GM23338 (cell line): ENCODE data around the gene CLK3. TPM values are rescaled to one million over a fixed set of nuclear protein-coding genes. Genes with fewer than 3 reads are reported as not detected.
A peak's percentile ranks its signal among the peaks of the same experiment; 100 is the strongest.

ENCODE experiments used
- ATAC-seq: fragments of 200-7000 bp; cut with Tn5 transposase; 3 replicates; pipeline ENCODE4 v1.9.1; 2020
- DNase-seq: peaks from one replicate; pipeline ENCODE4 v3.0.0-alpha.2; 2015; ENCODE audit warnings: low spot score
- H2AFZ ChIP-seq: fragments of 200-600 bp; sonication (generic); 2 replicates; pipeline ENCODE4 v1.8.0; 2016; ENCODE audit warnings: antibody characterized with exemption, mild to moderate bottlenecking, moderate library complexity
- H3F3A ChIP-seq: fragments of 200-600 bp; sonication (generic); replicated peaks from 2 replicates; pipeline ENCODE4 v1.8.0; 2017; ENCODE audit warnings: antibody characterized with exemption, mixed run types, low read depth
- H3K27ac ChIP-seq: fragments of 200-600 bp; sonication (generic); 2 replicates; pipeline ENCODE4 v1.6.1; 2016; ENCODE audit warnings: low read depth
- H3K27me3 ChIP-seq: fragments of 200-600 bp; sonication (generic); 2 replicates; pipeline ENCODE4 v1.8.0; 2016; ENCODE audit warnings: mild to moderate bottlenecking, mixed run types, moderate library complexity; ENCODE audit not compliant: insufficient read depth
- H3K36me3 ChIP-seq: fragments of 200-600 bp; sonication (generic); 2 replicates; pipeline ENCODE4 v1.8.0; 2016; ENCODE audit warnings: mild to moderate bottlenecking; ENCODE audit not compliant: insufficient read depth
- H3K4me1 ChIP-seq: fragments of 200-600 bp; sonication (generic); 2 replicates; pipeline ENCODE4 v1.8.0; 2016; ENCODE audit warnings: mild to moderate bottlenecking, moderate library complexity; ENCODE audit not compliant: insufficient read depth
- H3K4me2 ChIP-seq: fragments of 200-600 bp; sonication (generic); 2 replicates; pipeline ENCODE4 v1.7.1; 2017; ENCODE audit warnings: mixed run types
- H3K4me3 ChIP-seq: fragments of 200-600 bp; sonication (generic); 2 replicates; pipeline ENCODE4 v1.6.1; 2016; ENCODE audit warnings: mixed run types
- H3K79me2 ChIP-seq: fragments of 200-600 bp; sonication (generic); replicated peaks from 2 replicates; pipeline ENCODE4 v1.8.0; 2017; ENCODE audit warnings: mild to moderate bottlenecking; ENCODE audit not compliant: insufficient read depth
- H3K9me2 ChIP-seq: fragments of 200-600 bp; sonication (generic); 2 replicates; pipeline ENCODE4 v1.8.0; 2017; ENCODE audit not compliant: insufficient read depth
- H4K20me1 ChIP-seq: fragments of 200-600 bp; sonication (generic); replicated peaks from 2 replicates; pipeline ENCODE4 v1.8.0; 2017; ENCODE audit warnings: mild to moderate bottlenecking; ENCODE audit not compliant: insufficient read depth
- H3K27ac Mint-ChIP-seq: 2 replicates; pipeline ENCODE4 v1.8.0; 2020; ENCODE audit warnings: inconsistent platforms, mild to moderate bottlenecking, moderate library complexity, mixed read lengths
- H3K27me3 Mint-ChIP-seq: 3 replicates; pipeline ENCODE4 v1.8.0; 2022; ENCODE audit warnings: low read depth, mild to moderate bottlenecking, moderate library complexity, mixed read lengths, inconsistent platforms; ENCODE audit not compliant: insufficient read depth, poor library complexity
- H3K36me3 Mint-ChIP-seq: 3 replicates; pipeline ENCODE4 v1.8.0; 2021; ENCODE audit warnings: low read depth, mild to moderate bottlenecking, inconsistent platforms, moderate library complexity, mixed read lengths
- H3K4me1 Mint-ChIP-seq: 3 replicates; pipeline ENCODE4 v1.8.0; 2020; ENCODE audit warnings: mild to moderate bottlenecking, inconsistent platforms, mixed read lengths
- H3K4me3 Mint-ChIP-seq: 3 replicates; pipeline ENCODE4 v1.8.0; 2021; ENCODE audit warnings: moderate library complexity, mild to moderate bottlenecking, inconsistent platforms, mixed read lengths
- H3K9me3 Mint-ChIP-seq: 3 replicates; pipeline ENCODE4 v1.8.0; 2020; ENCODE audit warnings: moderate library complexity, mild to moderate bottlenecking, inconsistent platforms, mixed read lengths
- CTCF ChIP-seq, 2 experiments: fragments of 200-600 bp in 1 of 2; sonication (generic) in 1 of 2; conservative IDR thresholded peaks; 2 replicates each; pipeline versions ENCODE4 v1.5.1 to v1.6.1; 2016 to 2017; ENCODE audit warnings: antibody characterized with exemption in 2 of 2, low read depth in 2 of 2, mild to moderate bottlenecking in 2 of 2, moderate library complexity in 1 of 2
- ETS1 ChIP-seq: IDR thresholded peaks from 2 replicates; pipeline ENCODE4 v1.6.1; 2016; ENCODE audit warnings: antibody characterized with exemption
- EZH2phosphoT487 ChIP-seq: fragments of 200-600 bp; sonication (generic); IDR thresholded peaks from one replicate; pipeline ENCODE4 v1.8.1; 2018; ENCODE audit warnings: antibody characterized with exemption; ENCODE audit not compliant: unreplicated experiment
- JUNB ChIP-seq: IDR thresholded peaks from one replicate; pipeline ENCODE4 v1.6.1; 2016; ENCODE audit warnings: antibody characterized with exemption; ENCODE audit not compliant: unreplicated experiment
- POLR2AphosphoS5 ChIP-seq: IDR thresholded peaks from 2 replicates; pipeline ENCODE4 v1.6.1; 2016; ENCODE audit warnings: antibody characterized with exemption, low read depth
- REST ChIP-seq: IDR thresholded peaks from one replicate; pipeline ENCODE4 v1.6.1; 2018; ENCODE audit warnings: antibody characterized with exemption; ENCODE audit not compliant: unreplicated experiment
- STAT1 ChIP-seq: IDR thresholded peaks from one replicate; pipeline ENCODE4 v1.6.1; 2016; ENCODE audit warnings: antibody characterized with exemption; ENCODE audit not compliant: unreplicated experiment
- ZNF331 ChIP-seq: fragments of 250-450 bp; sonication (Bioruptor Pico); IDR thresholded peaks from 2 replicates; pipeline ENCODE4 v1.5.0; 2020; ENCODE audit warnings: low read depth, mild to moderate bottlenecking, moderate library complexity
- polyA plus RNA-seq: library from polyadenylated mRNA; unstranded; fragments of >200 nt; fragmentation: Nextera tagmentation; extraction: Ambion mirVana; gene quantifications from 2 replicates; pipeline ENCODE4 v1.2.1, GENCODE V29; 2016
- total RNA-seq: library from RNA; depleted of rRNA; stranded (reverse); fragments of >200 nt; shearing (Covaris generic); gene quantifications from 2 replicates; pipeline ENCODE4 v1.2.3, GENCODE V29; 2014

CLK3 gene
- total and polyA plus RNA-seq, 2 experiments from 2014 or later: 40.7 to 67.7 TPM

GRCh38 chr15:74631087-74631385, 15.4 kb downstream of the CLK3 start (continued):
- no peak for TF ChIP-seq STAT1
- no peak for TF ChIP-seq REST
- no peak for TF ChIP-seq ZNF331
- no peak for TF ChIP-seq EZH2phosphoT487

GRCh38 chr15:74631408-74631807, 15.8 kb downstream of the CLK3 start:
- Histone ChIP-seq H3K4me3 (no peak overlapping the region), H3K36me3 (peaks cover 19% of the 10 kb centered on the region; the same call in 1 of the 2 replicates), H3F3A (0 out of 2 replicates have a peak, but pooled peaks cover 7% of the 10 kb centered on the region), H4K20me1 (peaks cover 8% of the 10 kb centered on the region), H3K4me2 (no peak overlapping the region), H3K27ac (no peak overlapping the region), H3K9me2 (no peaks in the 10 kb centered on the region), H3K27me3 (no peaks in the 10 kb centered on the region), H3K79me2 (0 out of 2 replicates have a peak, but pooled peaks cover 5% of the 10 kb centered on the region), H2AFZ (no peak overlapping the region), H3K4me1 (no peaks in the 10 kb centered on the region)
- Mint-ChIP-seq H3K9me3 (no peaks in the 10 kb centered on the region), H3K27me3 (peaks cover 15% of the 10 kb centered on the region), H3K27ac (no peak overlapping the region), H3K4me1 (no peaks in the 10 kb centered on the region), H3K4me3 (no peak overlapping the region), H3K36me3 (peaks cover 46% of the 10 kb centered on the region)
- no peak for TF ChIP-seq JUNB
- TF ChIP-seq ETS1: no peak
- no peak for TF ChIP-seq POLR2AphosphoS5
- DNase-seq (no peak), ATAC-seq (no peak)

GRCh38 chr15:74631935-74632560, 16.4 kb downstream of the CLK3 start:
- H4K20me1 ChIP-seq: peaks cover 8% of the 10 kb centered on the region
- no peaks in the 10 kb centered on the region for H3K9me2 ChIP-seq
- H3K4me3 Mint-ChIP-seq: no peak overlapping the region; the same call in 2 of the 3 replicates
- no peak overlapping the region for H3K27ac ChIP-seq
- no peaks in the 10 kb centered on the region for H3K4me1 ChIP-seq
- TF ChIP-seq ZNF331: no peak
- TF ChIP-seq CTCF (conservative IDR thresholded peaks at IDR 0.05; ENCODE audit: low read depth in 2 of 2): peak; percentile 89 to 92
- peaks cover 12% of the 10 kb centered on the region for H3K27me3 Mint-ChIP-seq
- DNase-seq: peak; percentile 78
- 0 out of 2 replicates have a peak, but pooled peaks cover 5% of the 10 kb centered on the region for H3K79me2 ChIP-seq
- H3K4me3 ChIP-seq: no peak overlapping the region
- 0 out of 2 replicates have a peak, but pooled peaks cover 7% of the 10 kb centered on the region for H3F3A ChIP-seq
- no peak overlapping the region for H3K4me2 ChIP-seq
- H3K27me3 ChIP-seq: no peaks in the 10 kb centered on the region
- H3K27ac Mint-ChIP-seq: no peak overlapping the region
- H2AFZ ChIP-seq: no peak overlapping the region
- peaks cover 19% of the 10 kb centered on the region; the same call in 1 of the 2 replicates for H3K36me3 ChIP-seq
- H3K36me3 Mint-ChIP-seq: peaks cover 43% of the 10 kb centered on the region
- H3K4me1 Mint-ChIP-seq: no peaks in the 10 kb centered on the region
- ATAC-seq: peak; percentile 85
- H3K9me3 Mint-ChIP-seq: no peaks in the 10 kb centered on the region
